Measurements from ENCODE around the gene ADGRB3. TPM values are rescaled to one million over a fixed set of nuclear protein-coding genes. Genes with fewer than 3 reads are reported as not detected.
"Not testable (repeated sequence)": the region's sequence is repeated elsewhere in the genome, so short reads cannot be mapped to it uniquely, and the experiment has no call there.

The ADGRB3 gene
- total RNA-seq, 1 experiment from 2014 or later = not detected

GRCh38 chr6:68895929-68896328, 260.8 kb downstream of the ADGRB3 start:
- DNase-seq (ENCODE audit: unreplicated experiment) = no peak
- CTCF ChIA-PET = no interaction called here
- Mint-ChIP-seq H3K36me3 (ENCODE audit: insufficient read depth, unreplicated experiment) (no peaks in the 10 kb centered on the region), H3K4me1 (ENCODE audit: insufficient read depth, unreplicated experiment) (no peaks in the 10 kb centered on the region), H3K9me3 (ENCODE audit: unreplicated experiment) (no peaks in the 10 kb centered on the region), H3K27ac (ENCODE audit: low read depth, unreplicated experiment) (no peak overlapping the region), H3K4me3 (ENCODE audit: unreplicated experiment) (no peak overlapping the region), H3K27me3 (ENCODE audit: insufficient read depth, unreplicated experiment) (peaks cover 65% of the 10 kb centered on the region)
- TF ChIP-seq CTCF (IDR thresholded peaks at IDR 0.05; ENCODE audit: unreplicated experiment) = no peak
- no TSS peak for BruUV-seq (replicated peaks)
- intact Hi-C loops (cut with micrococcal nuclease) = no loop called here
- POLR2A ChIA-PET = no interaction called here

GRCh38 chr6:68901044-68901443, 266.0 kb downstream of the ADGRB3 start:
- intact Hi-C loops (cut with micrococcal nuclease) = no loop called here
- Mint-ChIP-seq H3K4me3 (ENCODE audit: unreplicated experiment) (no peak overlapping the region), H3K4me1 (ENCODE audit: insufficient read depth, unreplicated experiment) (no peaks in the 10 kb centered on the region), H3K27ac (ENCODE audit: low read depth, unreplicated experiment) (no peak overlapping the region), H3K9me3 (ENCODE audit: unreplicated experiment) (no peaks in the 10 kb centered on the region), H3K36me3 (ENCODE audit: insufficient read depth, unreplicated experiment) (no peaks in the 10 kb centered on the region), H3K27me3 (ENCODE audit: insufficient read depth, unreplicated experiment) (peaks cover 42% of the 10 kb centered on the region)
- POLR2A ChIA-PET = no interaction called here
- DNase-seq (ENCODE audit: unreplicated experiment) = no peak
- no TSS peak for BruUV-seq (replicated peaks)
- CTCF ChIA-PET = no interaction called here
- no peak for TF ChIP-seq CTCF (IDR thresholded peaks at IDR 0.05; ENCODE audit: unreplicated experiment)

- no peak overlapping the region for H3K4me3 Mint-ChIP-seq (ENCODE audit: unreplicated experiment)
- DNase-seq (ENCODE audit: unreplicated experiment) = no peak
- BruUV-seq (replicated peaks) = no TSS peak
Observed at GRCh38 chr6:68911334-68911733, 276.3 kb downstream of the ADGRB3 start.

GRCh38 chr6:68911811-68912210, 276.7 kb downstream of the ADGRB3 start:
- no TSS peak for BruUV-seq (replicated peaks)
- intact Hi-C loops (cut with micrococcal nuclease) = no loop called here
- CTCF ChIA-PET = no interaction called here
- TF ChIP-seq CTCF (IDR thresholded peaks at IDR 0.05; ENCODE audit: unreplicated experiment) = no peak
- H3K27me3 Mint-ChIP-seq (ENCODE audit: insufficient read depth, unreplicated experiment) = peaks cover 48% of the 10 kb centered on the region
- no peaks in the 10 kb centered on the region for H3K36me3 Mint-ChIP-seq (ENCODE audit: insufficient read depth, unreplicated experiment)
- no peaks in the 10 kb centered on the region for H3K4me1 Mint-ChIP-seq (ENCODE audit: insufficient read depth, unreplicated experiment)
- POLR2A ChIA-PET = interaction anchor here (0.7 kb wide), 1 partner anchor 64 kb away, joined by 3 read pairs; no protein-coding TSS in a partner anchor
- DNase-seq (ENCODE audit: unreplicated experiment) = no peak
- H3K4me3 Mint-ChIP-seq (ENCODE audit: unreplicated experiment) = no peak overlapping the region
- no peak overlapping the region for H3K27ac Mint-ChIP-seq (ENCODE audit: low read depth, unreplicated experiment)
- no peaks in the 10 kb centered on the region for H3K9me3 Mint-ChIP-seq (ENCODE audit: unreplicated experiment)

More at GRCh38 chr6:68911334-68911733, 276.3 kb downstream of the ADGRB3 start:
- intact Hi-C loops (cut with micrococcal nuclease) = no loop called here
- Mint-ChIP-seq H3K36me3 (ENCODE audit: insufficient read depth, unreplicated experiment) (no peaks in the 10 kb centered on the region), H3K27me3 (ENCODE audit: insufficient read depth, unreplicated experiment) (peaks cover 48% of the 10 kb centered on the region), H3K9me3 (ENCODE audit: unreplicated experiment) (no peaks in the 10 kb centered on the region), H3K4me1 (ENCODE audit: insufficient read depth, unreplicated experiment) (no peaks in the 10 kb centered on the region), H3K27ac (ENCODE audit: low read depth, unreplicated experiment) (no peak overlapping the region)
- POLR2A ChIA-PET = interaction anchor here (0.7 kb wide), 1 partner anchor 64 kb away, joined by 3 read pairs; no protein-coding TSS in a partner anchor
- no peak for TF ChIP-seq CTCF (IDR thresholded peaks at IDR 0.05; ENCODE audit: unreplicated experiment)
- CTCF ChIA-PET = no interaction called here

- CTCF ChIA-PET; H3K27ac Mint-ChIP-seq (ENCODE audit: low read depth, unreplicated experiment); H3K4me3 Mint-ChIP-seq (ENCODE audit: unreplicated experiment); POLR2A ChIA-PET; BruUV-seq (replicated peaks); H3K4me1 Mint-ChIP-seq (ENCODE audit: insufficient read depth, unreplicated experiment); DNase-seq (ENCODE audit: unreplicated experiment); H3K9me3 Mint-ChIP-seq (ENCODE audit: unreplicated experiment); intact Hi-C loops (cut with micrococcal nuclease); H3K36me3 Mint-ChIP-seq (ENCODE audit: insufficient read depth, unreplicated experiment): not testable (repeated sequence)
- peaks cover 54% of the 10 kb centered on the region for H3K27me3 Mint-ChIP-seq (ENCODE audit: insufficient read depth, unreplicated experiment)
Observed at GRCh38 chr6:68912805-68913204, 277.7 kb downstream of the ADGRB3 start.
